Frontal cortex (tissue), 4 donors: Measurements from ENCODE around the gene BRD1. TPM values are rescaled to one million over a fixed set of nuclear protein-coding genes. Genes with fewer than 3 reads are reported as not detected.

Experiments used
- DNase-seq, 2 donors: peaks; one replicate each; pipeline ENCODE4 v3.0.0; 2012; ENCODE audit warnings: low spot score in 2 of 2
- FAIRE-seq: peaks from 2 replicates; lab custom pipeline; 2012; peaks lifted over from hg19 to GRCh38; lab: Jason Lieb, UNC
- small RNA-seq: library from RNA; depleted of rRNA; stranded (forward); fragments of <200 nt; gene quantifications from one replicate; pipeline ENCODE3, GENCODE V24; 2014
- total RNA-seq: library from RNA; depleted of rRNA; stranded (reverse); fragments of >200 nt; gene quantifications from one replicate; pipeline ENCODE4 v1.2.3, GENCODE V29; 2014
- donor health status: control.
- donor health status: control.
- donor health status: control.

BRD1 gene
- total RNA-seq, 1 donor from 2014 or later: 50.1 TPM

DNA sequence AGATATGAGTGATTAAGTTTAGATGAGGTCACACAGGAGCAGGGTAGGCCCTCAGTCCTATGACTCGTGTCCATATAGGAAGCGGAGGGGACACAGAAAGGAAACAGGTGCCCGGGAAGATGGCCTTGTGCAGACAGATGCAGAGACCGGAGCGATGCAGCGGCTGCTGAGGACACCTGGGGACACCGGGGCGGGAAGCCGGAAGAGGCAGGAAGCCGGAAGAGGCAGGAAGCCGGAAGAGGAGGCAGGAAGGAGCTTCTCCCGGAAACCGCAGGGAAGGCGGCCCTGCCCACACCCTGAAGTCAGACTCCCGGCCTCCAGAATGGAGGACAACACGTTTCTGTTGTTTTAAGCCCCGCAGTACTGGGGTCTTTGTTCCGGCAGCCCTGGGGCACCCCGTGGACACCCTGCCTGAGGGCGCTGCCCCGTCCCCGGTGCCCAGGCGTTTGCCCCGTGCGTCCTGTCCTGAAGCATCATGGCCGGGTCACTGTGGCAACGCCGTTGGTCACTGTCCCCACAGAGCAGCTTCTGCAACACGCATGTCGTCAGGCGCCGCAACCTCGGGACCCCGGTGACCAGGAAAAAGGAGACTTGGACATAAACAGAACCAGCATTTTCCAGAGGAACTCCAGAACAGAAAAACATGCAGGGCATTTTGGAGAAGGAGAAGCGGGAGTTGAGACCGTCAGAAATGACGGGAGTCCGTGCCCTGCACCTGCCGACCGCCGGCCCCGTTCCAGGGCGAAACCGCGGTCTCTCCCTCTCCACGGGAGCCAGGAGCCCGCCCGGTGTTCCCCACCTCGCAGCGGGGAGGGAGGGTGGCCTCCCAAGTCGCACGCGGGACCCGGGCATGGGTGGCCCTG, 103.4 kb downstream of the BRD1 start:
- DNase-seq (no peak), FAIRE-seq (no peak)

DNA sequence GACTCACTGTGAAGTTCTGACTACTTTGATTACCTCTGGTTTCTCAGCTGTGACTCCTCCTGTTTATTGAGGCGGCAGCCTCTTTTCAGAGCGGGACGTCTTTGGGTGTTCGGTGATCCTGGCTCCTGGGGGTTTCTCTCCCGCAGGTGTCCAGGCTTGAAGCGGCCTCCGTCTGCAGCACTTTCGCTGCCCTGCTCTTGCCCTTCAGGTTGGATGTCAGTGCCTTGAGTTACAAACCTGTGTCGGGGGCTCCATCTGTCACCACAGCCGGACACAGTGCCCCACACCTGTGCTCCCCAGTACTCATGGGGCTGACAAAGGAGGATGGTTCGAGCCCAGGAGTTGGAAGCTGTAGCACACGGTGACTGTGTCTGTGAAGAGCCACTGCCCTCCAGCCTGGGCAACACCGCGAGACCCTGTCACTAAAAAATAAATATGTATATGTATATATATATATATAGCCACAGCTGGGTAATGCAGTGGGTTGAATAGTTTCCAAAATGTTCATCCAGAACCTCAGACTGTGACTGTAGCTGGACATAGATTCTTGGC, 104.1 kb downstream of the BRD1 start:
- FAIRE-seq (no peak), DNase-seq (no peak)

Small RNAs within 50 kb of the gene (small RNA-seq; reads per million reads assigned to genes)
- gene AL117328.1 (not detected), gene RF00017 (not detected)

Other genes starting within 250 kb of the BRD1 start
- gene ZBED4, start 26.0 kb upstream of the BRD1 start, total RNA-seq: 23.2 TPM
- gene ALG12, start 90.6 kb upstream of the BRD1 start, total RNA-seq: 8.6 TPM
- gene CRELD2, start 90.8 kb upstream of the BRD1 start, total RNA-seq: 17.5 TPM
- 16.3 TPM for gene PIM3, start 132.9 kb upstream of the BRD1 start, total RNA-seq
- under 0.01 TPM for gene IL17REL, start 184.9 kb upstream of the BRD1 start, total RNA-seq
- gene TTLL8, start 230.4 kb upstream of the BRD1 start, total RNA-seq: not detected